ENCODE data around the gene SLC17A9. TPM values are rescaled to one million over a fixed set of nuclear protein-coding genes. Genes with fewer than 3 reads are reported as not detected.

The SLC17A9 gene
- total and polyA plus RNA-seq, 2 experiments from 2014 or later: 11.1 to 23.2 TPM

DNA sequence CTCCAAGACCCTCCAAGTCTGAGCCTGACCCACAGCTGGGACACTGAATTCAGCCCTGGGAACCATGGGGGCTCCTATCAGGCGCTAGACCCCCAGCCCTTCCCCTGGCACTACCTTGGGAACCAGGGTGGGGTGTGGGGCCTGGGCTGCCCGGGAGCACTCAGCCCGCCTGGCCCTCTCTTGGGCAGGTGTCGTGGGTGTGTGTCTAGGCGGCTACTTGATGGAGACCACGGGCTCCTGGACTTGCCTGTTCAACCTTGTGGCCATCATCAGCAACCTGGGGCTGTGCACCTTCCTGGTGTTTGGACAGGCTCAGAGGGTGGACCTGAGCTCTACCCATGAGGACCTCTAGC lies 14.6 kb downstream of the SLC17A9 start:
- Histone ChIP-seq H4K20me1 (ENCODE audit: insufficient read depth) (no peaks in the 10 kb centered on the region), H3K4me1 (ENCODE audit: insufficient read depth) (no peaks in the 10 kb centered on the region), H3K27ac (no peak overlapping the region), H3K9ac (no peak overlapping the region), H3K27me3 (replicated peaks; ENCODE audit: insufficient read depth) (peaks cover 4% of the 10 kb centered on the region; the same call in 1 of the 2 replicates), H3K36me3 (ENCODE audit: low read depth) (no peaks in the 10 kb centered on the region), H3K79me2 (ENCODE audit: insufficient read depth) (no peaks in the 10 kb centered on the region), H3K4me2 (ENCODE audit: unreplicated experiment) (no peak overlapping the region), H3K9me3 (ENCODE audit: low read depth) (no peaks in the 10 kb centered on the region), H3K9me2 (ENCODE audit: insufficient read depth) (no peaks in the 10 kb centered on the region), H2AFZ (no peak overlapping the region), H3K4me3 (no peak overlapping the region), H3F3A (ENCODE audit: insufficient read depth) (no peaks in the 10 kb centered on the region)
- TF ChIP-seq EZH2phosphoT487 (IDR thresholded peaks at IDR 0.05; ENCODE audit: insufficient read depth, low read depth) (no peak), EZH2 (IDR thresholded peaks at IDR 0.05; ENCODE audit: insufficient read depth, poor library complexity, severe bottlenecking) (no peak)
- in situ Hi-C loops (cut with MboI): no loop called here
- WGBS, 2 experiments (ENCODE audit: low coverage in 1 of 2, low lambda C conversion rate in 2 of 2, missing lambda C conversion rate in 2 of 2): 76 to 79% methylated on average over 5 to 6 of the region's 6 CpGs
- no peak for DNase-seq

DNA sequence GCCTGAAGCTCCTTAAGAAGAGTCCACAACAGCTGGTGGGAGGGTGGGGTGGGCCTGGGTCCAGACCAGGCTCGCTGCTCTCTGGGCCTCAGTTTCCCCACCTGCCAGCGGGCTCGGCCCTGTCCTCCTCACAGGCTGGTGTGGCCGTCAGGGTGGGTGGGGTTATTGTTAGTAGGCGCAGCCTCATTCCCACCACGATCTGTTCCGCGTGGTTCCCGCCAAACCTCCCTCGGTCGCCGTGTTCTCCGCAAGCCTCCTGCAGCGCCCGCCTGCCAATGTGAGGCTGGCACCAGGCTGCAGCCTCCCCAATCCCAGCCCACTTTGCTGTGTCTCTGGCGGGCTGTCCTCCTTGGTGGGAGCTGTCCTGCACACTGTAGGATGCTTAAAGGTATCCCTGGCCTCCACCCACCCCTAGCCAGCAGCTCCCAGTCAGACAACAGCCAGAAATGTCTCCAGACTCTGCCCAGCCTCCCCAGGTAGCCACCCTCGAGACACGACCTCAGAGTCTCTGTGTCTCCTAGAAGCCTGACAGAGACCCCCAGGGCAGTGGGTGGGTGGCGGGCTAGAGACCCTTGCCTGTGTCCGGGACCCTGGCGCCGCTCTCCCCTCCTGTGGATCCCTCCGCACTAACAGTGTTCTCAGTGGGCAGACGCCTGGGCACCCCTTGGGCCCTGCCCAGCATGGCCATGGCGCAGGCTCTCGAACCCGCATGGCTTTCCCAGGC lies 15.3 kb downstream of the SLC17A9 start:
- in situ Hi-C loops (cut with MboI): no loop called here
- H3K4me2 ChIP-seq (ENCODE audit: unreplicated experiment): no peak overlapping the region
- no peaks in the 10 kb centered on the region for H3F3A ChIP-seq (ENCODE audit: insufficient read depth)
- H3K9me3 ChIP-seq (ENCODE audit: low read depth): no peaks in the 10 kb centered on the region
- TF ChIP-seq EZH2phosphoT487 (IDR thresholded peaks at IDR 0.05; ENCODE audit: insufficient read depth, low read depth) (no peak), EZH2 (IDR thresholded peaks at IDR 0.05; ENCODE audit: insufficient read depth, poor library complexity, severe bottlenecking) (no peak)
- no peaks in the 10 kb centered on the region for H4K20me1 ChIP-seq (ENCODE audit: insufficient read depth)
- DNase-seq: no peak
- H3K9me2 ChIP-seq (ENCODE audit: insufficient read depth): no peaks in the 10 kb centered on the region
- H2AFZ ChIP-seq: no peak overlapping the region
- no peaks in the 10 kb centered on the region for H3K79me2 ChIP-seq (ENCODE audit: insufficient read depth)
- H3K4me1 ChIP-seq (ENCODE audit: insufficient read depth): no peaks in the 10 kb centered on the region
- H3K4me3 ChIP-seq: no peak overlapping the region
- no peak overlapping the region for H3K27ac ChIP-seq
- no peak overlapping the region for H3K9ac ChIP-seq
- no peaks in the 10 kb centered on the region for H3K36me3 ChIP-seq (ENCODE audit: low read depth)
- peaks cover 5% of the 10 kb centered on the region; the same call in 1 of the 2 replicates for H3K27me3 ChIP-seq (replicated peaks; ENCODE audit: insufficient read depth)
- 78 to 79% methylated on average over 24 to 27 of the region's 27 CpGs for WGBS, 2 experiments (ENCODE audit: low coverage in 1 of 2, low lambda C conversion rate in 2 of 2, missing lambda C conversion rate in 2 of 2)

DNA sequence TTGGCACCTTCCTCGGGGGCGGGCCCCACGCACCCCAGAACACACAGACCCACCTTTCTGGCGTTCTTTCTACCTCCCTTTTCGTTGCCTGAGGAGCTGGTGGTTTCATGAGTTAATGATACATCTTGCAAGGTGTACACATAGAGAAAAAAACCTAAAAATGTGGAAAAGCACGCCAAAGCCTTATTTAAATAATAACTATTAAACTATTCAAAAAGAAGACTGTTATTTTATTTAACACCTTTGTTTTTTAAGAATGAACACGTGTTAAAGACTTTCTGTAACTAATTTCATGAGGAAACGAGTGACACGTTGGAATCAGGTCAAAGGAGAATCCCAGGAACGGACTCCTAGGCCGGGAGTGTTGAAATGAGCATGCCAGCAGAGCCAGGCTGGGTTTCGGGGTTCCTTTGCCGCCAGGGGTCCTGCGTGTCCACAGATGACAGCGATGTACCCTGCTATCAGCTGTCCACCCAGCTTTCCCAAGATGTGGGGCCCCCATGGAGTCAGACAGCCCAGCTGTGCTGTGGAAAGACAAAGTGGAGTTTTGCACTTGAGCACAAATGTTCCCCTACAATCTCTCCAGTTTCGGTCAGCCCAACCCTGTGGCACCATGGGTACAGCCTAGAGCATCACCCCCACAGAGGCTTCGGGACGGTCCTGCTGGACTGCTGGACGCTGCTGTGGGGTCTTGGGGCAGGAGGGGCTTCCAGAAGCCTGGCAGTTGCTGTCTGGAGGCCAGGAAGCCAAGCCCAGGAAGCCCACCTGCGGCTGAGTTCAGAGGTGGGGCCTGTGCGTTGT lies 16.1 kb downstream of the SLC17A9 start:
- in situ Hi-C loops (cut with MboI): no loop called here

DNA sequence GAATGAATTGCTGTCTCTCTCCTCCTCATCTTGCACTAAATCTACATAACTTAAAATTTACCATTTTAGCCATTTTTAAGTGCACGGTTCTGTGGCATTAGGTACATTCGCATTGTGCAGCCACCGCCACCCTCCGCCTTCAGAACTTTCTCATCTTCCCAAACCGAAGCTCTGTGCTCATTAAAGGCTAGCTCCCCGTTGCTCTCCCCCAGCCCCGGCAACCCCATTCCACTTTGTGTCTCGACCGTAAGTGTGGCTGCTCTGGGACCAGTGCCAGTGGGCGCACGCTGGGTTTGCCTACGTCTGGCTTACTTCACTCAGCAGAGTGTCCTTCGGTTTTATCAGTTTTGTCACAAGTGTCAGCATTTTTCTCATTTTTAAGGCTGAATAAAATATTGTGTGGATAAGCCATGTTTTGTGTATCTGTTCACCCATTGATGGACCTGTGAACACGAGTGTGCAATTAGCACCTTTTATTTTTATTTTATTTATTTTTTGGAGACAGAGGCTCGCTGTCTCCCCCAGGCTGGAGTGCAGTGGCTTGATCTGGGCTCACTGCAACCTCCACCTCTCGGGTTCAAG lies 16.8 kb downstream of the SLC17A9 start:
- no peaks in the 10 kb centered on the region for H3K79me2 ChIP-seq (ENCODE audit: insufficient read depth)
- H3K27ac ChIP-seq: no peak overlapping the region
- H3K9ac ChIP-seq: no peak overlapping the region
- WGBS, 2 experiments (ENCODE audit: low coverage in 1 of 2, low lambda C conversion rate in 2 of 2, missing lambda C conversion rate in 2 of 2): 23 to 24% methylated on average over 15 to 16 of the region's 16 CpGs
- no peak for TF ChIP-seq EZH2 (IDR thresholded peaks at IDR 0.05; ENCODE audit: insufficient read depth, poor library complexity, severe bottlenecking)
- no peak for TF ChIP-seq EZH2phosphoT487 (IDR thresholded peaks at IDR 0.05; ENCODE audit: insufficient read depth, low read depth)
- in situ Hi-C loops (cut with MboI): no loop called here
- no peaks in the 10 kb centered on the region for H4K20me1 ChIP-seq (ENCODE audit: insufficient read depth)
- H3F3A ChIP-seq (ENCODE audit: insufficient read depth): no peaks in the 10 kb centered on the region
- H2AFZ ChIP-seq: no peak overlapping the region
- H3K4me3 ChIP-seq: no peak overlapping the region
- DNase-seq: no peak
- H3K9me2 ChIP-seq (ENCODE audit: insufficient read depth): no peaks in the 10 kb centered on the region
- no peaks in the 10 kb centered on the region for H3K9me3 ChIP-seq (ENCODE audit: low read depth)
- H3K4me1 ChIP-seq (ENCODE audit: insufficient read depth): no peaks in the 10 kb centered on the region
- H3K27me3 ChIP-seq (replicated peaks; ENCODE audit: insufficient read depth): peaks cover 20% of the 10 kb centered on the region
- no peaks in the 10 kb centered on the region for H3K36me3 ChIP-seq (ENCODE audit: low read depth)
- H3K4me2 ChIP-seq (ENCODE audit: unreplicated experiment): no peak overlapping the region

More for the DNA sequence above, 16.1 kb downstream of the SLC17A9 start:
- Histone ChIP-seq H3K4me3 (no peak overlapping the region), H3K9ac (no peak overlapping the region), H4K20me1 (ENCODE audit: insufficient read depth) (no peaks in the 10 kb centered on the region), H2AFZ (no peak overlapping the region), H3K9me2 (ENCODE audit: insufficient read depth) (no peaks in the 10 kb centered on the region), H3K4me1 (ENCODE audit: insufficient read depth) (no peaks in the 10 kb centered on the region), H3K9me3 (ENCODE audit: low read depth) (no peaks in the 10 kb centered on the region), H3F3A (ENCODE audit: insufficient read depth) (no peaks in the 10 kb centered on the region), H3K4me2 (ENCODE audit: unreplicated experiment) (no peak overlapping the region), H3K27ac (no peak overlapping the region), H3K79me2 (ENCODE audit: insufficient read depth) (no peaks in the 10 kb centered on the region), H3K27me3 (replicated peaks; ENCODE audit: insufficient read depth) (peaks cover 13% of the 10 kb centered on the region), H3K36me3 (ENCODE audit: low read depth) (no peaks in the 10 kb centered on the region)
- TF ChIP-seq EZH2phosphoT487 (IDR thresholded peaks at IDR 0.05; ENCODE audit: insufficient read depth, low read depth) (no peak), EZH2 (IDR thresholded peaks at IDR 0.05; ENCODE audit: insufficient read depth, poor library complexity, severe bottlenecking) (no peak)
- 30% methylated on average over 21 of the region's 21 CpGs for WGBS, 2 experiments (ENCODE audit: low coverage in 1 of 2, low lambda C conversion rate in 2 of 2, missing lambda C conversion rate in 2 of 2)
- DNase-seq: no peak
